Body of pancreas (tissue), 4 donors: ENCODE data around the gene PTPRM.

Experiments used
- CTCF ChIP-seq, 7 experiments: fragments of 450-650 bp in 4 of 7; fragments of 200-600 bp in 3 of 7; sonication (generic) in 3 of 7; IDR thresholded peaks; one replicate each; pipeline ENCODE4 v1.5.1; 2016 to 2019; ENCODE audit warnings: antibody characterized with exemption in 7 of 7
- POLR2A ChIP-seq, 3 donors: fragments of 450-650 bp; IDR thresholded peaks; one replicate each; pipeline ENCODE4 v1.6.1; 2016; ENCODE audit warnings: antibody characterized with exemption in 3 of 3, mild to moderate bottlenecking in 2 of 3

- TF ChIP-seq CTCF (IDR thresholded peaks at IDR 0.05) (no peak), POLR2A (IDR thresholded peaks at IDR 0.05) (no peak)
These were observed 304.7 kb downstream of the PTPRM start for GRCh38 chr18:7871560-7872456.
